ENCODE data around the gene UPK3BL2.
"Not testable (repeated sequence)": the region's sequence is repeated elsewhere in the genome, so short reads cannot be mapped to it uniquely, and the experiment has no call there.

The UPK3BL2 gene

DNA sequence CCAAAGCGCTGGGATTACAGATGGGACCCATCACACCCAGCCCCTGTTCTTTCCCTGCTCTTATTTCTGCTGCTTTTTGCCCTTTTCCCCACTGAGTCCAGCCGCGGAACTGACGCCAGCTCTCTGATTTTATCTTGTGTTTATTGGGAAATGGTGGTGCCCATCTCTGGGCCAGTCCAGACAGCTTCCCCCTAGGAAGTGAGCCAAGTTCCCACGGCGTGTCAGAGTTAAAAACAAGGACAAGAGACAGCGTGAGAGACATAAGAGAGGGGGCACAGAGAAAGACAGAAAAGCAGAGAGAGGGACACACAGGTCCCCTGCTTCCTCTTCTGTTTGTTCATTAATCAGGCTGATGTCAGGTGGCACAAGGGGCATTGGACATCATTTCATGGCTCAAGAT is 11.9 kb downstream of the UPK3BL2 start:
- not testable (repeated sequence) for DNase-seq (ENCODE audit: low read depth, low spot score)

GRCh38 chr7:102527822-102528793 is 15.4 kb downstream of the UPK3BL2 start:
- DNase-seq (ENCODE audit: low read depth, low spot score), result not testable (repeated sequence)

GRCh38 chr7:102527182-102527581 is 16.3 kb downstream of the UPK3BL2 start:
- DNase-seq (ENCODE audit: low read depth, low spot score), result not testable (repeated sequence)

- DNase-seq (ENCODE audit: low read depth, low spot score), result not testable (repeated sequence)
Measured at GRCh38 chr7:102524803-102525202, 18.7 kb downstream of the UPK3BL2 start.

DNA sequence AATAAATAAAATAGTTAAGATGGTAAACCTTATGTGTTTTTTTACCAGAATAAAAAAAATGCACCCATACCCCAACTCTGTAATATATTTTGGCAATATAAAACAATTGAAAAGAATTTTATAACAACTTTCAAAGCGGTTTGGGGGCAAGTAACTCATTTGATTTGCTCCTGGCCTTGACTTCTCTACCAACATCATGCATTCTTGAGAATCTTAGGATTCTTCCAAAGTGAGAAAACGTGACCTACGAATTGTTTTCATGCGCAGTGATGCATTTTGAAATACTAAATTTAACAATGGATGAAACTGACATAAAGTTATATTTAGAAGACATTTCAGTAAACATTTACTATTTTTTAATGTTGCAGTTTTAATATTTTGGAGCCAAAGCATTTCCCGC is 22.7 kb downstream of the UPK3BL2 start:
- DNase-seq (ENCODE audit: low read depth, low spot score), result not testable (repeated sequence)

- not testable (repeated sequence) for DNase-seq (ENCODE audit: low read depth, low spot score)
Measured at GRCh38 chr7:102517550-102518147, 25.8 kb downstream of the UPK3BL2 start, which contains the start of gene RASA4B. Gene RASA4B (minus strand): TSS chr7:102517777. CDS start chr7:102517710, 67 bp downstream.

DNA sequence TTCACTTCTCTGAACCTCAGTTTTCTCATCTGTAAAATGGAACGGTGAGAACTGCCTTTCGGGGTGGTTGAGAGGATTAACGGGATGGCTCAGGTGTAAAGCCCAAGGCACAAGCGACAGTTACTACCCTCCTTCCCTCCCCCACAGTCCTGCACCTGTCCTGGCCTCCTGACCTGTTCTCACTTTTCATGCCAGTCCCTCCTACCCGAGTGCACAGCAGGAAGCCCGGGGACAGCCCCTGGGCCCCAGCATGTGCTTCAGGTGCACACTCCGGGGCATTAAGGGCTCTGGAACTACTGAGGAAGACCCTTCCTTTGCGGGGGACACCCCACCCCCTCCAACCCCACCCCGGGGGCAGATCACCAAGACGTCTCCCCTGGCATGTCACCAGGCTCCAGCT is 26.5 kb downstream of the UPK3BL2 start:
- DNase-seq (ENCODE audit: low read depth, low spot score), result not testable (repeated sequence)

- DNase-seq (ENCODE audit: low read depth, low spot score), result not testable (repeated sequence)
Measured at GRCh38 chr7:102515889-102516288, 27.6 kb downstream of the UPK3BL2 start.

DNA sequence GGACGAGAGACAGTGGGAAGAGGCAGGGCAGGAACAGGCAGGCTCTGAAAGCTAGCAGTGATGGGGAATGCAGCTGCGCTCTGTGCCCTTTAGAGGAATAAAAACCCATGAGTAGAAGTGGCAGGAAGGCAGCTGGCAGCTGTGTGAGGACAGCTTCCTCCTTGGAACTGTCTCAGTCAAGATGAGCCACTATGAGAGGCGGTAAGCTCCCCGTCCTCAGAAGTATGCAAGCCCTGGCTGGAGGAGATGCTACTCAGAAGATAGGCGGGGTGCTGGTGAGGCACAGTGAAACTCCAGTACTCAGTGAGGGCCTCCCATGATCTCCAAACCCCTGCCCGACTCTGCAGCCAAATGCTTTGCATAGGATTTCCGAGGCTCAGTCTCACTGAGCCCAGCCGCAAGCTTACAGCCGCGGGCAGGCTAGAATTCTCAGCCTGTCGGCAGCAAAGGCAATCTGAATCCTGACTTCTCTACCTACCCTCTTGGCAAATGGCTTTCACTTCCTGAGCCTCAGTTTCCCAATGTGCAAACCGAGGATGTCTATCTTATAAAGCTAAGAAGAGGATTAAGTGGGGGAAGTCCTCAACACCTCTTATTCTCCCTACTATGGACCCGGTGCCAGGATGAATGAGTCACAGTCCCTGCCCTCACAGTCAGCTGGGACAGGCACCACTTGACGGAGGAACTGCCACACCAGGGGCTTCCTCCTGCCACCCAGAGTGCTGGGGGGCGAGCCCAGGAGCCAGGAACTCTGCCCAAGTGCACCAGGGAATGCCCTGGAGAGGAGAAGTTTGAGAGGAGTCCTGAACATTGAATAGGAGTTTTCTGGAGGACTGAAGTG is 28.4 kb downstream of the UPK3BL2 start:
- not testable (repeated sequence) for DNase-seq (ENCODE audit: low read depth, low spot score)

DNA sequence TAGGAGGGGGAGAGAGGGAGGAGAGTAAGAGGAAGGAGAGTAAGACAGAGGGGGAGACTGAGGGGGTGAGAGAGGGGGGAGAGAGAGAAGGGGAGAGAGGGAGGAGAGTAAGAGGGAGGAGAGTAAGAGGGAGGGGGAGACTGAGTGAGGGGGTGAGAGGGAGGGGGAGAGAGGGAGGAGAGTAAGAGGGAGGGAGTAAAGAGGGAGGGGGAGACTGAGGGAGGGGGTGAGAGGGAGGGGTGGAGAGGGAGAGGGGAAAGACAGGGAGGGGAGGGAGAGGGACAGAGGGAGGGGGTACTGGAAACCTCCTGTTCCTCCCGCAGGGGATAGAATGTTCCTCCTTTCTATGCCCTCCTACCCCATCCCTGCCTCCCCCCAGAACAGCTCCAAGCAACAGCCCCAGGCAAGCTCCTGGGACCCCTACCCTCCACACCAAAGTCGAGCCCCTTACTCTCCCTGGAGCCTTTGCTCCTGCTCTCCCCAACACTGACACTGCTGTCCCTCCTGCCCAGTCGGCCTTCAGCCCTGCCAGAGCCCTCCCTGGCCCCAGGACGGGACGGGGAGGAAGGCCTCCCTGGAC is 30.8 kb downstream of the UPK3BL2 start:
- peak; percentile 58 for DNase-seq (ENCODE audit: low read depth, low spot score)

DNA sequence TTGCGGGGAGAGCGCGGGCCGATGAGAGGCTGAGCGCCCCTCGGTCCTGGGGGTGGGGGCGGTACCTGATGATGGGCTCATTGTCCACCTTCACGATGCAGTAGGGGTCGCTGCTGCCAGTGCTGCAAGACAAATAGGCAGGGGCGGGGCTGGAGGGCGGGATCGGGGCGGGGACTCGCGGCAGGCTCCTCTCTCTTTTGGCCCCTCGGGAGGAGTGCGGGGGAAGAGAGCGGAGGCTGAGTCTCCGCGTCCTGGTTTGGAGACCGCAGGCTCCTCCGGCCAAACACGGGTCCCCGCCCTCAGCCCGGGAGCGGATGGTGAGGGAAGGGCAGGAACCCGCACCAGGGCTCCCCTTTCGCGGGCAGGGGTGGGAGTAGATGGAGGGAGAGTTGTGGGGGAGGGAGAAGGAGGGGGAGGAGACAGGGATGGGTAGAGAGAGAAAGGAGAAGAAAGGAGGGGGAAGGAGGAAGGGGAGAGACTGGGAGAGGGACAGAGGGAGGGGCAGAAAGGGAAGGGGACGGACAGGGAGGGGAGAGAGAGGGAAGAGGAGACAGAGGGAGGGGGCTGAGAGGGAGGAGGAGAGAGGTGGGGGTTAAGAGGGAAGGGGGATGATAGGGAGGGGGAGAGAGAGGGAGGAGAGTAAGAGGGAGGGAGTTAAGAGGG is 31.5 kb downstream of the UPK3BL2 start:
- DNase-seq (ENCODE audit: low read depth, low spot score), result not testable (repeated sequence)

GRCh38 chr7:102510575-102510974 is 32.9 kb downstream of the UPK3BL2 start:
- not testable (repeated sequence) for DNase-seq (ENCODE audit: low read depth, low spot score)

- DNase-seq (ENCODE audit: low read depth, low spot score), result not testable (repeated sequence)
Measured at GRCh38 chr7:102507410-102508088, 35.9 kb downstream of the UPK3BL2 start.

DNA sequence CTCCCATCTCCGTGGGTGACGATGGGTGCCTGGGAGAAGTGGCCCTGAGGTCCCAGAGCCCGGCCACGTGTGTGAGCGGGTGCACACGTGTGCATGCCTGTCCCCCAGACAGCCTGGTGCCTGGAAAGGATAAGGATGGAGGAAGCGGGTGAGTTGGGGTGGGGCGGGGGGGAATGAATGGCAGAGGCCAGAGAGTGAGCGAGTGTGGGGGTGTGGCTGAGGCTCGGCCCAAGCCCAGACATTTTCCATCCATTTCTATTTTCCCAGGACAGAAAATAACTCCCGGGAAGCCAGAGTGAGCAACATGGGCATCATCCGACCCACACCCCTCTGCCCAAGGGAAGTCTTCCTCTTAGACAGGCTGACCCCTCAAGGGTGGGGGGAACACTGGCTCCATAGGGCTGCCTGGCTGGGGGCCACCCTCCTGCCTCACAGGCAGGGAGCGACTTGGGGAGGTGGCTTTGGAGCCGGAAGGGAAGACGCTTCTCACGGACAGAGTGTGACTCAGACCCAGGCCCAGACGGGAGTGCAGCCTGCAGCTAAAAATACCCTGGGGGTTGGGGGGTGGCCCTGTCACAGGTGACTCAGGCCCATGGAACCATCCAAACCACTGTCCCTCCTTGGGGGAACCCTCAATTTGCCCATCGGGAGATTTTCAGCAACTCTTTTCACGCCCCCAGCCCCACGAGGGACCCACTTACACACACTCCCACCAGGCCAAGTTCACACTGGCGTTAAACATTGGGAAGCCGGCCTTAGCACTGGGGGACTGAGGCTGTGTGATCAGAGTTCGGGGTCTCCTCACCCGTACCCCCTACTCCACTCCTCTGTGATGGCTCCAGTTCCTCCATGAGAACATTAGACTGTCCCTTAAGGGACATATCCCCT is 38.0 kb downstream of the UPK3BL2 start:
- not testable (repeated sequence) for DNase-seq (ENCODE audit: low read depth, low spot score)

- DNase-seq (ENCODE audit: low read depth, low spot score), result not testable (repeated sequence)
Measured at GRCh38 chr7:102503141-102503540, 40.4 kb downstream of the UPK3BL2 start.

- not testable (repeated sequence) for DNase-seq (ENCODE audit: low read depth, low spot score)
Measured at GRCh38 chr7:102498321-102498720, 45.2 kb downstream of the UPK3BL2 start.

GRCh38 chr7:102497308-102497707 is 46.2 kb downstream of the UPK3BL2 start:
- not testable (repeated sequence) for DNase-seq (ENCODE audit: low read depth, low spot score)

- not testable (repeated sequence) for DNase-seq (ENCODE audit: low read depth, low spot score)
Measured at GRCh38 chr7:102496861-102497260, 46.6 kb downstream of the UPK3BL2 start.
